ENCODE results near the gene AP1S1. TPM values are rescaled to one million over a fixed set of nuclear protein-coding genes. Genes with fewer than 3 reads are reported as not detected.
"Not testable (repeated sequence)": the region's sequence is repeated elsewhere in the genome, so short reads cannot be mapped to it uniquely, and the experiment has no call there.

The AP1S1 gene
- 10 to 100 TPM; 16.1 to 18.8 TPM for total RNA-seq

- no peaks in the 10 kb centered on the region for H3K27me3 ChIP-seq
- H3K27ac ChIP-seq, result peak within 1 kb of the TSS; percentile 12 to 71
- H3K4me3 ChIP-seq, result peak within 1 kb of the TSS; percentile 95
- H3K4me1 ChIP-seq, result peaks cover 0 to 17% of the 10 kb centered on the region in 2 donors
- H3K36me3 ChIP-seq, result peaks cover 14% of the 10 kb centered on the region
- no peak for TF ChIP-seq CTCF (IDR thresholded peaks at IDR 0.05)
- no peaks in the 10 kb centered on the region for H3K9me3 ChIP-seq
- DNase-seq (ENCODE audit: low spot score), result peak; percentile 85
Measured at GRCh38 chr7:101153969-101154692, at the start of gene AP1S1. Gene AP1S1 (plus strand): TSS chr7:101154476. CDS start chr7:101154515, 39 bp downstream.

DNA sequence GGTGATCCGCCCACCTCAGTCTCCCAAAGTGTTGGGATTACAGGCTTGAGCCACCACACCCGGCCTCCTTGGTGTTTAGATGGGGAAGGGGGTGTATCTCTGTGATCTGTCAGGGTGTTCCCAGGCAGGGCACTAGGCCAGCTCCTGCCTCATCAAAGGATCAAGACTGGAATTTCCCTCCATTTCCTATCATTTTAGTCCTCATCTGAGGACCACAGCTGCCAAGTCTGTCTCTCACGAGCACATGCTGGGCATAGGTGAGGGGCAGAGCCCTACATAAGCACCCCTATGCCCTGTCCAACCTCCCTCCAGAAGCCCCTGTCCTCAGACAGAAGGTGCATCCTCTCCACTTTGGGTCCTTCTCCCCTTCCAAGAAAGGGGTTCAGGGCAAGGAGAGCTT is 49.5 kb upstream of the AP1S1 start:
- H3K9me3 ChIP-seq, result no peaks in the 10 kb centered on the region
- no peaks in the 10 kb centered on the region for H3K27me3 ChIP-seq
- no peak overlapping the region for H3K27ac ChIP-seq
- no peak overlapping the region for H3K4me3 ChIP-seq
- H3K4me1 ChIP-seq, result peaks cover 0 to 33% of the 10 kb centered on the region in 2 donors
- TF ChIP-seq CTCF (IDR thresholded peaks at IDR 0.05), result no peak
- H3K36me3 ChIP-seq, result no peaks in the 10 kb centered on the region
- no peak for DNase-seq (ENCODE audit: low spot score)

DNA sequence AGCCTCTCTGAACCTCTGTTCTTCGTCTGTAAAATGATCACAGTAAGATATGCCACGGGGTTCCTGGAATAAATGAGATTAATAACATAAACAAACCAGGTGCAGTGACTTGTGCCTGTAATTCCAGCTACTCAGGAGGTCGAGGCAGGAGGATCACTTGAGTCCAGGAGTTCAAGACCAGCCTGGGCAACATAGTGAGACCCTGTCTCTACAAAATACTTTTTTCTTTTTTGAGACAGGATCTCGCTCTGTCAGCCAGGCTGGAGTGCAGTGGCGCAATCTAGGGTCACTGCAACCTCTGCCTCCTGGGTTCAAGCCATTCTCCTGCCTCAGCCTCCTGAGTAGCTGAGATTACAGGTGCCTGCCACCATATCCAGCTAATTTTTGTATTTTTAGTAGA is 49.0 kb upstream of the AP1S1 start:
- not testable (repeated sequence) for H3K4me3 ChIP-seq; DNase-seq (ENCODE audit: low spot score); H3K9me3 ChIP-seq; H3K27ac ChIP-seq; H3K36me3 ChIP-seq; H3K27me3 ChIP-seq
- peaks cover 0 to 29% of the 10 kb centered on the region in 2 donors for H3K4me1 ChIP-seq

- H3K4me3 ChIP-seq, result no peak overlapping the region
- no peak for DNase-seq (ENCODE audit: low spot score)
- no peak for TF ChIP-seq CTCF (IDR thresholded peaks at IDR 0.05)
- no peaks in the 10 kb centered on the region for H3K27me3 ChIP-seq
- no peaks in the 10 kb centered on the region for H3K9me3 ChIP-seq
- peaks cover 0 to 25% of the 10 kb centered on the region in 2 donors for H3K4me1 ChIP-seq
- H3K27ac ChIP-seq, result no peak overlapping the region
- no peaks in the 10 kb centered on the region for H3K36me3 ChIP-seq
Measured at GRCh38 chr7:101106386-101106785, 47.9 kb upstream of the AP1S1 start.

DNA sequence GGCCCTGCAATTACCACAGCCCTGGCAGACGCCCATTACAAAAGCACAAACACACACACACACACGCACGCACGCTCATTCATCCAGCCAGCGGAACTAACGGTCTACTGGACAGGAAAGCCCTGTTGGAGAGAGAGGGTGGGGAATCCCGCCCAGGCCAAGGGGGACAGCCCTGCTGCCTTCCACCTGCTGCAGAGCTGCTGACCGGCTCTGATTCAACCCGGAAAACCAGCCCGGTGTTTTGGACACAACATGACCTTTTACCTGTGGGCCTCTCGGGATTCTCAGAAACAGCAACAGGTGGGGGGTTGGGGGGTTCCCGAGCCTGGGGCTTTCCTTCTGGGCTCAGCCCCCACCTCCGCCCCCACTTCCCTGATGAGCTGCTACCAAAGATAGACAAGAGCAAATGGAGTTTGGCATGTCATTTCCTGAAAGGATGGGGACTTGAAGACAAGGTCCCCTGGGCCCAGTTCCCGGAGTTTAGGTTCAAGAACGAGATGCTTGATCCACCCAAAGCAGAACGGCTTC is 45.9 kb upstream of the AP1S1 start:
- no peak for TF ChIP-seq CTCF (IDR thresholded peaks at IDR 0.05)

DNA sequence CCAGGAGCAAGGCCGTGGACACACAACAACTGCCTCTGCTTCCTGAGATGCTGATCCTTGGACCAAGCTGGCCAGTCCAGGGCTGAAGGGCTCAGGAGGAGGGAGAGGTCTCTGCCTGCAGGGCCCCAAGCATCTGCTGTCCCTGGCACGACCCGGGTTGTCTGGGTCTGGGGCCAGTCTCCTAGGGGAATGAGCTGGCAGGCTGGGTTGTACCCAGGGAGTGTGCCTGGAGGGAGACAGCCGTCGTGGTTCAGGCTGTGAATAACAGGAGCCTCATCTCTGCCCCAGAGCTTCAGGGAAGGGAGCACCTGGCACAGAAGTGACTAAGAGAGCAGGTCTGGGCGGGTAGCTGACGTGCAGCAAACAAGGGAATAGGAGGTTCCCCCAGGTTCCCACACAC is 45.3 kb upstream of the AP1S1 start:
- no peak for TF ChIP-seq CTCF (IDR thresholded peaks at IDR 0.05)
- no peaks in the 10 kb centered on the region for H3K9me3 ChIP-seq
- DNase-seq (ENCODE audit: low spot score), result no peak
- no peak overlapping the region for H3K4me3 ChIP-seq
- H3K27me3 ChIP-seq, result no peaks in the 10 kb centered on the region
- H3K4me1 ChIP-seq, result peaks cover 0 to 35% of the 10 kb centered on the region in 2 donors
- peak overlapping the region; percentile 40 to 46 for H3K27ac ChIP-seq
- H3K36me3 ChIP-seq, result no peaks in the 10 kb centered on the region

More for the DNA sequence above, 45.9 kb upstream of the AP1S1 start:
- Histone ChIP-seq H3K9me3 (no peaks in the 10 kb centered on the region), H3K4me3 (no peak overlapping the region), H3K4me1 (peaks cover 0 to 38% of the 10 kb centered on the region in 2 donors), H3K36me3 (no peaks in the 10 kb centered on the region), H3K27ac (peak overlapping the region; percentile 40 to 46), H3K27me3 (no peaks in the 10 kb centered on the region)
- peak; percentile 76 for DNase-seq (ENCODE audit: low spot score)
